HG03565 (cell line): ENCODE measurements around the gene PRSS35.
"Not testable (repeated sequence)": the region's sequence is repeated elsewhere in the genome, so short reads cannot be mapped to it uniquely, and the experiment has no call there.

Experiments used
- ATAC-seq: cut with Tn5 transposase; IDR thresholded peaks from one replicate; pipeline ENCODE4 v1.9.1; 2021; ENCODE audit warnings: mild to moderate bottlenecking, moderate library complexity; ENCODE audit not compliant: unreplicated experiment

PRSS35 gene

GRCh38 chr6:83511901-83512681 is at the start of gene PRSS35:
PRSS35 (plus strand) TSS chr6:83512534; CDS start chr6:83523442, 10,908 bp downstream.
- ATAC-seq = no peak

GRCh38 chr6:83463886-83464285 is 48.4 kb upstream of the PRSS35 start:
- ATAC-seq = no peak

- ATAC-seq = no peak
Measured at GRCh38 chr6:83464381-83465140, 47.8 kb upstream of the PRSS35 start.

- ATAC-seq = no peak
Measured at GRCh38 chr6:83466328-83466727, 46.0 kb upstream of the PRSS35 start.

- no peak for ATAC-seq
Measured at GRCh38 chr6:83467620-83468036, 44.7 kb upstream of the PRSS35 start.

GRCh38 chr6:83470001-83470400 is 42.3 kb upstream of the PRSS35 start:
- ATAC-seq = no peak

GRCh38 chr6:83470587-83470986 is 41.7 kb upstream of the PRSS35 start:
- no peak for ATAC-seq

- no peak for ATAC-seq
Measured at GRCh38 chr6:83472767-83473166, 39.6 kb upstream of the PRSS35 start.

- ATAC-seq = no peak
Measured at GRCh38 chr6:83474309-83474708, 38.0 kb upstream of the PRSS35 start.

GRCh38 chr6:83476971-83477370 is 35.4 kb upstream of the PRSS35 start:
- no peak for ATAC-seq

GRCh38 chr6:83479389-83479788 is 32.9 kb upstream of the PRSS35 start:
- no peak for ATAC-seq

GRCh38 chr6:83480470-83480869 is 31.9 kb upstream of the PRSS35 start:
- no peak for ATAC-seq

GRCh38 chr6:83481938-83482337 is 30.4 kb upstream of the PRSS35 start:
- not testable (repeated sequence) for ATAC-seq

- ATAC-seq = no peak
Measured at GRCh38 chr6:83488448-83488847, 23.9 kb upstream of the PRSS35 start.

- ATAC-seq = no peak
Measured at GRCh38 chr6:83488861-83489260, 23.5 kb upstream of the PRSS35 start.

- ATAC-seq = no peak
Measured at GRCh38 chr6:83490217-83490807, 22.0 kb upstream of the PRSS35 start.

- no peak for ATAC-seq
Measured at GRCh38 chr6:83505356-83505755, 7.0 kb upstream of the PRSS35 start.

- ATAC-seq = no peak
Measured at GRCh38 chr6:83509441-83509840, 2.9 kb upstream of the PRSS35 start.

- no peak for ATAC-seq
Measured at GRCh38 chr6:83510791-83511190, 1.5 kb upstream of the PRSS35 start.

- no peak for ATAC-seq
Measured at GRCh38 chr6:83511266-83511665, 1.1 kb upstream of the PRSS35 start.

- ATAC-seq = no peak
Measured at GRCh38 chr6:83514466-83514865, 2.1 kb downstream of the PRSS35 start.
